COLO829 (cell line): ENCODE measurements around the gene SLC3A2.
"Not testable (repeated sequence)": the region's sequence is repeated elsewhere in the genome, so short reads cannot be mapped to it uniquely, and the experiment has no call there.

Source experiments
- DNase-seq: peaks from one replicate; pipeline ENCODE4 v3.0.0; 2012; ENCODE audit warnings: low spot score

Gene SLC3A2

DNA sequence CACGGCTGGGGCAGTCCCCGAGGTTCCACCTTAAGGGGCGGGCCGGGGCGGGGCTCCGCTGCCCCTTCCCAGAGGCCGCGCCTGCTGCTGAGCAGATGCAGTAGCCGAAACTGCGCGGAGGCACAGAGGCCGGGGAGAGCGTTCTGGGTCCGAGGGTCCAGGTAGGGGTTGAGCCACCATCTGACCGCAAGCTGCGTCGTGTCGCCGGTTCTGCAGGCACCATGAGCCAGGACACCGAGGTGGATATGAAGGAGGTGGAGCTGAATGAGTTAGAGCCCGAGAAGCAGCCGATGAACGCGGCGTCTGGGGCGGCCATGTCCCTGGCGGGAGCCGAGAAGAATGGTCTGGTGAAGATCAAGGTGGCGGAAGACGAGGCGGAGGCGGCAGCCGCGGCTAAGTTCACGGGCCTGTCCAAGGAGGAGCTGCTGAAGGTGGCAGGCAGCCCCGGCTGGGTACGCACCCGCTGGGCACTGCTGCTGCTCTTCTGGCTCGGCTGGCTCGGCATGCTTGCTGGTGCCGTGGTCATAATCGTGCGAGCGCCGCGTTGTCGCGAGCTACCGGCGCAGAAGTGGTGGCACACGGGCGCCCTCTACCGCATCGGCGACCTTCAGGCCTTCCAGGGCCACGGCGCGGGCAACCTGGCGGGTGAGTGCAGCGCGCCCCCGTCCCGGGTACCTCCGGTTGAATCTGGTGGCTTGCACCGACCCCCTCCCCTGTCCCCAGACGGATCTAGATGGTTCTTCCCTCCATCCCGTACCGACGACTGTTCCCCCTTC is at the start of gene SLC3A2:
SLC3A2 (plus strand) TSS at position 94 of the 776 bp plus-strand sequence; CDS start at position 222, 128 bp downstream.
- DNase-seq, result peak; percentile 79

DNA sequence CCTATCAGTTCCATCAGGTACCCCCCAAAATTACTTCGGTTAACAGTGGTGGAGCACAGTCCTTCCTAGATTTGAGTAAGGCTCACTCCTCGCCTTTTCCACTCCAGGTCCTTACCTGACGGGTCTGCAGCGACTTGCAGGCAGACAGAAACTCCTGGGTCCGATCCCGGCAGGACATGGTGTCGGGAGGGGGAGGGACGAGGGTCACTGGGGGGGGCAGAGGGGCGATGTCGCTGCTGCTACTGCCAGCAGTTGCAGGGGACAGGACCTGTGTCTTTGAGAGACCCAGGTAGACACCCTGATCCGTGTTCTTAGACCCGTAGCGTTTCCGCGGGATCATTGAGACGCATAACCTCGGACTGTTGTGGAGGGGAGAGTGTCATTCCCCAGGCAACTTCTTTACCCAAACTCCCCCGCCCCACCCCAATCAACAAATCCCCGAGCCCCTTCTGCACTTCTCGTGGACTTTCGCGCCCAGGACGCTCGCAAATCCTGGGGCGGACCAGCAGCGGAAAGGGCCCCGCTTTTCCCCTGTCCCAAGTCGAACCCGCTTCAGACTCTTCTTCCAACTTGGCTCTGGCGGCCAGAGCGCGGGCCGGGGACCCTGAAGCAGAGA is 49.7 kb upstream of the SLC3A2 start:
- DNase-seq, result no peak

DNA sequence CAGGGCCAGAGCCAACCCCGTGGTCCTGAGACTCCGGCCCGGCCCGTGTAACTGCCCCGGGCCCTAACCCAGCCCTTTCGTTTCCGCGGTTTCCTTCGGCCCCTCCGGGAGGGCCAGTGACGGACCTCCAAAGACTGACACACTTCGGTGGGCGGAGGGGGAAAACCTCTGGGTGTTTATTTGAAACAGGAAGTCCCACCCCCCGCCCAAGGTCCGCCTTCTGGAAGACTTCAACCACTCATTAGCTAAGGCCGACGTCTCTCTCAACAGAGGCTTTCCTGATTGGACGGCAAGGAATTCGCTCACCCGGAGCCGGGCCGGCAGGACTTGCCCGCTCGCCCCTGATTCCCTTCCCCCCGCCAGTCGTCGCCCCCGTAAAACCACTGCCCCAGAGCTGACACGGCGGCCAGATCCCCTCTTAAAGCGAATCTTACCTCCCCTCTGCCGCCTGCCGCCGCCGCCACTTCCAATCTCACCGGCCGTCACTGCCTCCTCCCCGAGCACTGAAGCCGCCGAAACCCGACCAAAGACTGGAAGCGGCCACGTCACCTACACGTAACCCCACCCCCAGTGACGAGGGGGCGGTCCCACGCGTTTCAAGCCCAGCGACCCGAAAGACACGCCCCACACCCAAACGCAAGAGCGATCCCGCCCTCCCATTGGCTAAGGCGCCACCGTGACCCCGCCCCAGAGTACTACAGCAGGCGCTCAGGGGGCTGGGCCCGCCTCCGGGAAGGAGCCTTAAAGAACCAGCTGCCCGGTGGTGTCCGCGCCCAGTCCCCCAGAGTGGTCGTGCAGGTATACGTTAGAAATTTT is 49.0 kb upstream of the SLC3A2 start, which contains the start of gene STX5:
STX5 (minus strand) TSS at position 532 of the 816 bp plus-strand sequence. CDS start 808 bp downstream, outside the sequence.
- peak; percentile 98 for DNase-seq

DNA sequence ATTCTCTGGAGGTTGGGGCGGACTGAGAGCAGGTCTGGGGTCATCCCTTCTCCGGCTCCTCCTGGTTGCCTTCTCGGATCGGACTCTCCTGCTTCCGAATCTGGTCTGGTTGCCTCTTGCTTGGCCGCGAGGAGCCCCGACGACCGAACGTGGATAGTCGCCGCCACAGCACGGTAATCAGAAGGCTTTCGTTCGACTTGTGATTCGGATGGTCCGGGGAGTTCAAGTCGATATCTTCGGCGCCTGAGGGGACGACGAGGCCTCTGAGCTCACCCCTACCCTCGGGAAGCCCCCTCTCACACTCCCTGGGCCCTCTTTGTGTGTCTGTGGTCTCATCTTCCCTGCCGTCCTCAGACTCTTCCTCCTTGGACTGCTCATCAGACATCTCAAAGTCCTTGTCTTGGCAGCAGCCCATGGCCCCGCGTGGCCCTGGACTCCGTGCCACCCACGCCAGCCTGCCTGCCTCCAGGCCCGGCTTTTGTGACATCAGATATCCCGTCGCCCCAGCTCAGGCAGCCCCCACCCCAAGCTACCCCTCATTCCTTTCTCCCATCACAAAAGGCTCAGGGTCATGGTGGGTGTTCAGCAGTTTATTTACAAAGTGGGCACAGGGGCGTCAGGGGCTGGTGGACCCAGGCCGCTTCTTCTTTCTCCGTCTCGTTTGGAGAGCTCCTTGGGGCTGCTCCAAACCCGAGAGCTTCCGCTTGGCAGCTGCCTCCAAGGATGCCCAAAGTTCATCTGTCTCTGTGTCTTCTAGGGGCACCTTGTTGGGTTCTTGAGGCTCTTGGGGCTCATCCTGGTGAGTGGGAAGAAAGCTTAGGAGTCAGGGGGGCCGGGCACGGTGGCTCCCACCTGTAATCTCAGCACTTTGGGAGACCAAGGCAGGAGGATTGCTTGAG is 48.1 kb upstream of the SLC3A2 start, which contains the start of gene TEX54:
TEX54 (minus strand) TSS at position 506 of the 899 bp plus-strand sequence.
- no peak for DNase-seq

DNA sequence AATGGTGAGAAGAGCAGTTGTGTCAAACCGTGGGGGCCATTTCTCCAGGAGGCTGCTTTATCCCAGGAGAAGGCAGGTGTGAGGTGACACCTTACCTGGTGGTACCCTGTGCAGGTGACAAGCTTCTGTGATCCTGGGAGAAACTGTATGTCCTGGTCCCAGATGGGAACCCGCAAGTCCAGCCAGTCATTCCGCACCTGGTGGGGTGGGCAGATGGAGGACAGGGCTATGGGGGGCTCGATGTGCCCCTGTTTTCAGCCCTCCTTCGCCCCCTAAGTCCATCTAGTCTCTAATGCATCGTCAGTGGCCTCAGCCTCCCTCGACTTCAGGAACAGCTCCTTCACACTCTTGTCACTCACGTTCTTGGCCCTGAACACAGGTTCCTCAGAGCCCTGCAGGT is 45.4 kb upstream of the SLC3A2 start:
- no peak for DNase-seq

DNA sequence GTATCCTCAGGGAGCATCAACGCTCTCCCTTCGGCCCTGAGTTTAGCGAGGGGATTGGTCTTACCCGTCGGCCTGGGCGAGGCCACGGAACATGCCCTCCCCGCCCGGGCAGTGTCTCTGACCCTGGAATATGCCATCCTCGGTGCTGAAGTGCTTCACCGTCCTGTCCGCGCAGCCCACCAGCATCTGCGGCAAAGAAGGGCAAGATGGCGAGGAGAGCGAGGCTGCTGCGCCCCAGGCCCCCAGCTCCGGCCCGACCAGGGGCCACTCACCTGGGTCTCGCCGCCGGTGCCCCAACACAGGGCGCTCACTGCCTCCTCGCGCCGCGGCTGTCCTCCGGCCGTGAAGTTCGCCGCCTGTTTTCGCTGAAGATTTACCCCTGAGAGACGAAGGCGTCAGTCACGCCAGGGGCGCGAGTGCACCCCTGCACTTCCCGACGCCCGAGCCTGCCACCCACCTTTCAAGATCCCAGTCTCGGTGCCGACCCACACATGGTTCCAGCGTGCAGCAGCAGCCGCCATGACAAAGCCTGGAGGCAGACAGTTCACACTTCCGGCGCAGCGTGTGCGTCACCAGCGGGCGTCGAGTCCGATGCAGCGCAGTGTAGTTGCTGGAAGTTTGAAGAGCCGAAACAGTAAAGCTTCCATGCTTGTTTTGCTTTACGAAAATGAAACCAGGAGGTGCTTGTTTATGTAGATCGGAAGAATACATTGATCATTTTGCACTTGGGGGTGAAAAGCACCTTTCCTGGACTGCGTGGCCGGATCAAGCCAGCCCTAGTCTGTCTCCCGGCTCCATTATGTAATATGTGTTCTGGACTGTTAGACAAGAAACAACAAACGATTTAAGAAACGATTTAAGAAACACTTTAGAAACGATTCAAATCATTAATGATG is 41.4 kb upstream of the SLC3A2 start, which contains the start of gene WDR74:
WDR74 (minus strand) TSS at position 541 of the 896 bp plus-strand sequence; CDS start at position 521, 20 bp downstream.
- peak; percentile 79 for DNase-seq

DNA sequence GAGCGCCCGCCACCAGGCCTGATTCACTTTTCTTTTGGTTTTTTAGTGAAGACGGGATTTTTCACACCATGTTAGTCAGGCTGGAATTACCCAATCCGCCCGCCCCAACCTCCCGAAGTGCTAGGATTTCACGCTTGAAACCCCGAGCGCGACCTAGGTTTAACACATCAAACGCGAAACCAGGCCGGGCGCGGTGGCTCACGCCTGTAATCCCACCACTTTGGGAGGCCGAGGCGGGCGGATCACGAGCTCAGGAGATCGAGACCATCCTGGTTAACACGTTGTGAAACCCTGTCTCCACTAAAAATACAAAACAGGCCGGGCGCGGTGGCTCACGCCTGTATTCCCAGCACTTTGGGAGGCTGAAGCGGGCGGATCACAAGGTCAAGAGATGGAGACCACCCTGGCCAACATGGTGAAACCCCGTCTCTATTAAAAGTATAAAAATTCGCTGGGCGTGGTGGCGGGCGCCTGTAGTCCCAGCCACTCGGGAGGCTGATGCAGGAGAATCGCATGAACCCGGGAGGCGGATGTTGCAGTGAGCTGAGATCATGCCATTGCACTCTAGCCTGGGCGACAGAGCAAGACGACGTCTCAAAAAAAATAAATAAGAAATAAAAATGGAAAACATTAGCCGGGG is 39.9 kb upstream of the SLC3A2 start:
- DNase-seq, result not testable (repeated sequence)

DNA sequence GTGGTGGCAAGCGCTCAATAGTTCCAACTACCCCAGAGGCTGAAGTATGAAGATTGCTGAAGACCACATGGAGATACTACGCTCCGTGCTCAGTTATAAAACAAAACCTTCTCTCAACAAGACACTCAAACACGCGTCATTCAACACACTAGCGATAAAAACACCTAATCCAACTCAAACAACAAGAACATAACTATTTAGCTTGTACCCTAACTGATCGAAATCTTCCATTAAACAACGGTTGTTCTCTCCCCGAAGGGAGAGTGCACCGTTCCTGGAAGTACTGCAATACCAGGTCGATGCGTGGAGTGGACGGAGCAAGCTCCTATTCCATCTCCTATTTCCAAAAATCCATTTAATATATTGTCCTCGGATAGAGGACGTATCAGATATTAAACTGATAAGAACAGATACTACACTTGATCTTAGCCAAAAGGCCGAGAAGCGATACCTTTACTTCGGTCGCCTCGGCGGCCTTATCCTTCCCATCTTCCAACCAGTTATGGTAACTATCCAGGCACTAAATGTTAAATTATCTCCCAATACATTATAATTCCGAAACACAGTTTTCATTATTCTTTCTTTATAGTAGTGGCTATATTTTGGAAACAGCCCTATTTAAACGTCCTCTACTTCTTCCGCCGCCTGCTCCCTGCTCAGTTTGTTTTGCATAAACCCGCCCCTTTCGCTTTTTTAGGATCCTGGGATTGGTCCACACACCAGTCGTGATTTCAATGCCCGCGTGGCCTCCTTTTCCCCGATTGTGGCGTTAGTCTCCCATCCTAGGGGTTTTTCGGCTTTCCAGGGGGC is 39.1 kb upstream of the SLC3A2 start:
- peak; percentile 99 for DNase-seq

DNA sequence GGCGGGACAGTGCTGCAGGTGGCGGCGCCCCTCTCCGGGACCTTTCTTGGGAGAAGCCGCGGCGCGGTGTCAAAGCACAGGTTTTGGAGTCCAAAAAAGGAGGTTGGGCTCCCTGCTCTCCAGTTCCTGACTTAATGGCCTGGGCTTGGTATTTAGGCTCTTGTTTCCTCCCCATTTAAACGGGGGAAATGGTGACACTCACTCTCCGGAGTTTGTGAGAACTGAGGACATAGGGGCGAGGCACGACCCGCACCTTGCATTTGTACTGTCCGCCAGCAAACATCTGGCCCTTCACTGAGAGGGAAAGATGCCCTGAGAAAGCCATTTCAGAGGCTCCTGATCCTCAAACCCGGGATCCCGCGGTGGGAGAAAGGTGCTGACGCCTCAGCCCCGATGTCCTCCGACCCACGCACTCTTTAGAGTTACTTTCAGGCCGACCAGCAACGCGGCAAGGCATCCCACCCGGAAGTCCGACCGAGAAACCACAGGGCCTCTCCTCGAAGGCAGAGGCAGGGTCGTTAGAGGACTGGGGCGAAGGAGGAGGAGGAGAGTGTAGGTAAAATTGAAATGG is 38.4 kb upstream of the SLC3A2 start:
- DNase-seq, result no peak

DNA sequence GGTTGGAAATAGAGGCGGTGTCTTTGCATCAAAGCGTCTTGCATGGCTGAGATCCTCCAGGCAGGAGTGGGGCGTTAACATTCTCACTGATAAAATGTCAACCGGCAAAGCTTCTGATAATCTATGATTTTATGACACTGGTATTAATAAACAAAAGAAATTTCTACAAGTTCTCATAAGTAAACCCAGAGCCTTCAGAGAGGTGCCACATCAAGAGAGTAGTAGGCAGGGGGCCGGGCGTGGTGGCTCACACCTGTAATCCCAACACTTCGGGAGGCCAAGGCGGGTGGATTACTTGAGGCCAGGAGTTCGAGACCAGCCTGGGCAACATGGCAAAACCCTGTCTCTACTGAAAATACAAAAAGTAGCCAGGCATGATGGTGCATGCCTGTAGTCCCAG is 37.8 kb upstream of the SLC3A2 start:
- not testable (repeated sequence) for DNase-seq

DNA sequence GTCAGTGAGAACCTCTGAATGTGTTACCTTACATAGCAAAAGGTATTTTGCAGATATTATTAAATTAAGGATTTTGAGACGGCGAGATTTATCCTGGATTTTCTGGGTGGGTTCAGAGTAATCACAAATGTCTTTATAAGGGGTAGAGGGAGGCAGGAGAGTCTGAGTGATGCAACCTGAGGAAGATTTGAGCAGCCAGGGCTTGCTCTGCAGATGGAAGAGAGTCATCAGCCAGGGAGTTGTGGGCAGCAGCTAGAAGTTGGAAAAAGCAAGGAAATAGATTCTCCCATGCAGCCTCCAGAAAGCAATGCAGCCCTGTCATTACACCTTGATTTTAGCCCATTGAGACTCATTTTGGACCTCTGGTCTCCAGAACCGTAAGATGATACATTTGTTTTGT is 37.2 kb upstream of the SLC3A2 start:
- DNase-seq, result no peak

DNA sequence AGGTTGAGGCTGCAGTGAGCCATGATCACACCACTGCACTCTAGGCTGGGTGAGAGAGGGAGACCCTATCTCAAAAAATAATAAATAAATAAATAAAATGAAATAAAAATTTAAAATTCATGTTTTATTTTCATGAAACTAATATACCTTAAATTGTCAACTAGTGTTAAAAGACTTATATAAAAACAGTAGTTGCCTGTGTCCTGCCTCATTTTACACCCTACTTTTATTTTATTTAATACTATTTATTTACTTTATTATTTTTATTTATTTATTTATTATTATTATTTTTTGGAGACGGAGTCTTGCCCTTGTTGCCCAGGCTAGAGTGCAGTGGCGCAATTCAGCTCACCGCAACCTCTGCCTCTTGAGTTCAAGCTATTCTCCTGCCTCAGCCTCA is 36.5 kb upstream of the SLC3A2 start:
- DNase-seq, result no peak

DNA sequence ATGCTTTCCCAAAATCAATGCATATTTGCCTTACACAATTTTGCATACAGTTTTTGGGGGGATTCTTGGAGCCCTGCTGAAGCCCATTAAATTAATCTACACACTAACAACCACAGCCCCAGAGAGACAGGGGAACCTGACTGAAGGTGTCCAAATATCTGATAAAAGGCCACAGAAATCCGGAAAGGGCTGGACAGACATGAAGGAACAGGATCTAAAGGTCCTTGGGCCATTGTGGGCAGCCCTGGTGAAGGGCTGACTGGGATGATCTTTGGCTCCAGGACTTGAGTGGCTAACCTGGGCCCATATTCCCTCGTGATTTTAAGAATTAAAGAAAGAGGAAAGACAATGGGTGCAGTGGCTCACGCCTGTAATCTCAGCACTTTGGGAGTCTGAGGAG is 34.5 kb upstream of the SLC3A2 start:
- DNase-seq, result no peak

DNA sequence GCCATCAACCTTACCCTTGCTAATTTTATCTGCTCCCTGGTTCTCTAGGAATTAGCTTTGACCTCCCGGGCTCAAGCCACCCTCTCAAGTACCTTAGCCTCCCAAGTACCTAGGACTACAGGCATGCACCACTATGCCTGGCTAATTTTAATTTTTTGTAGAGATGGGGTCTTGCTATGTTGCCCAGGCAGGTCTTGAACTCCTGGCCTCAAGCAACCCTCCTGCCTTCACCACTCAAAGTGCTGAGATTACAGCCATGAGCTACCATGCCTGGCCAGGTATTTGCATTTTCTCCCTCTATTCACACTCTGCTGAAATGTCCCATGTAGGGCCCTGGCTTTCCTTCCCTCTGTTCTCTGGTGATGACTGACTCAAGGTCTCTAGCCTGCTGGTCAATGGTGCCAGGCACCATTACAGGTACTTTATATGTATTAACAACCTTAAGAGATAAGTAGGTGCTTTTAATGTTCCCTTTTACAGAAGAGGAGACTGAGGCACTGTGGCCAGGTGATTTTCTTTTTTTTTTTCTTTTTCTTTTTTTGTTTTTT is 32.9 kb upstream of the SLC3A2 start:
- no peak for DNase-seq

DNA sequence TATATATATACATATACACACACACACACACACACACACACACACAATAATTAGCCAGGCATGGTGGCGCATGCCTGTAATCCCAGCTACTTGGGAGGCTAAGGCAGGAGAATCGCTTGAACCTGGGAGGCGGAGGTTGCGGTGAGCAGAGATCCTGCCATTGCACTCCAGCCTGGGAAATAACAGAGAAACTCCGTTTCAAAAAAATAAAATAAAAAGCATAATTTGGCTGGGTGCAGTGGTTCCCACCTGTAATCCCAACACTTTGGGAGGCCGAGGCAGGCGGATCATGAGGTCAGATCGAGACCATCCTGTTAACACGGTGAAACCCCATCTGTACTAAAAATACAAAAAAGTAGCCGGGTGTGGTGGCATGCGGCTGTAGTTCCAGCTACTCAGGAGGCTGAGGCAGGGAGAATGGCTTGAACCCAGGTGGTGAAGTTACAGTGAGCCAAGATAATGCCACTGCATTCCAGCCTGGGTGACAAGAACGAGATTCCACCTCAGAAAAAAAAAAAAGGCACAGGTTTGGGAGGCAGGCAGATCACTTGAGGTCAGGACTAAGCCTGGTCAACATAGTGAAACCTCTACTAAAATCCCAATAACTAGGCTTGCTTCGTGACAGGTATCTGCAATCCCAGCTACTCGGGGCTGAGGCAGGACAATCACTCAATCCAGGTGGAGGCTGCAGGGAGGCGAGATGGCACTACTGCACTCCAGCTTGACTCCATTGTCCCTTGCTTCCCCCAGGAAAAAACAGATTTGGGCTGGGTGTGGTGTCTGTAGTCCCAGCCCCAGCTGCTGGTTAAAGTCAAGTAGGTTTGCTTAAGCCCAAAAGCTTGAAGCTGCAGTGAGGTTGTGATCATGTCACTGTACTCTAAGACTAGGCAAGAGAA is 29.5 kb upstream of the SLC3A2 start:
- DNase-seq, result no peak

DNA sequence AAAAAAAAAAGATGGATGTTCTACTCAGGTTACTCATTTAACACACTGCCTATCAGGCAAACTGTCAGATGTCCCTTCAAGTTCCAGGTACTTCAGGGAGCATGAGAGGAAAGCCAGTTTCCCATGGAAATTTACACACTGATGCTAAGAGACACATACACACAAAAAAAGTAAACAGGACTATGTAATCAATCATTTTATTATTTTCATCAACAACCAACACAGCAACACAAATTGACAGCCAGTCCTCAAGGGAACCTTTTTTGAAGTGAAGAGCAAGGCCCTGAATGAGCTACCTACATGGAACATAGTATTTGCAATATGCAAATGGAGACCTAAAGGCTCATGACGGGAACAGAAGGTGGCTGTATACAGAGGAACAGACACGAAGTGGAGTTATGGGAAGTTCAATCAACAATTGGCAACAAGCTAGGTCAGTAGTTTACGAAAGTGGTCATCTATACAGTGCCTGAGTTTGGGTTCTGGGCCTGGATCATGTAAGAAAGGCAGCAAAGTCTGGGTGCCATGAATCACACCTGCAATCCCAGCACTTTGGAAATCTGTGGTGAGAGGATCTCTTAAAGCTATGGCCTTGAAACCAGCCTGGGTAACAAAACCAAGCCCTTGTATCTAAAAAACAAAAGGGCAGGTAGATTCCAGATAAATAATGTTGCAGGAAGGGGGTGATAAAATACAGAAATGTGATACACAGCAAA is 28.7 kb upstream of the SLC3A2 start:
- no peak for DNase-seq
